Pons (tissue), 1 donor: ENCODE measurements around the gene FAM234A.
"Not testable (repeated sequence)": the region's sequence is repeated elsewhere in the genome, so short reads cannot be mapped to it uniquely, and the experiment has no call there.

Source experiments
- DNase-seq: peaks from one replicate; pipeline ENCODE4 v3.0.0-alpha.2; 2016; ENCODE audit warnings: low spot score

Gene FAM234A

DNA sequence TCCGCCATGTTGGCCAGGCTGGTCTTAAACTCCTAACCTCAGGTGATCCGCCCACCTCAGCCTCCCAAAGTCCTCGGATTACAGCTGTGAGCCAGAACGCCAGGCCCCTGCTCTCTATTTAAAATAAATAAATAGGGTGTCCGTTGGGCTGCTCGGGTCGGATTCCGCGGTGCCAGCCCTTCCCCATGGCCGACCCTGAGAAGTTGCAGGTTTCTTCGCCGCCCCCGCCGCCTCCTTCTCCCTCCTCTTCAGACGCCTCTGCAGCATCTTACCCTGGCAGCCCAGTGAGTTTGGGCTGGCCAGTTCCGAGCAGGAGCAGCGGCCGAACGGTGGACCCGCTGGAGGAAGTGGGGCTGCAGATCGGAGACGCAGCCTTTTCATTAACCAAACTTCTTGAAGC, 3.7 kb upstream of the FAM234A start:
- DNase-seq = no peak

DNA sequence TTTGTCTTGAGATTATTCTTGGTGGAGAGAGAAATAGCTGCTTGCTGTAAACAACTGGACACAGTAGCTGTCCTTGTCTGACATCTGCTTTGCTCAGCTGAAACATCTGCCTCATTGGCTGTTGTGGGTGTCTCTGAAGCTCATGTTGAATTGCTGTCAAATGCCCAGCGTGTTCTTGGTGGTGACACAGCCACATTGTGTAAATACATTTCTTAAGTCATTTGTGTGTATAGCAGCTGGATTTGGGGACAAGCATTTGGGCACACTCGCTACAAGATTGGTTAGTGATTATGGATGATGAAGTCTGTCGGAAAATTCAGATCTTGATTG, 5.3 kb downstream of the FAM234A start:
- peak; percentile 91 for DNase-seq

DNA sequence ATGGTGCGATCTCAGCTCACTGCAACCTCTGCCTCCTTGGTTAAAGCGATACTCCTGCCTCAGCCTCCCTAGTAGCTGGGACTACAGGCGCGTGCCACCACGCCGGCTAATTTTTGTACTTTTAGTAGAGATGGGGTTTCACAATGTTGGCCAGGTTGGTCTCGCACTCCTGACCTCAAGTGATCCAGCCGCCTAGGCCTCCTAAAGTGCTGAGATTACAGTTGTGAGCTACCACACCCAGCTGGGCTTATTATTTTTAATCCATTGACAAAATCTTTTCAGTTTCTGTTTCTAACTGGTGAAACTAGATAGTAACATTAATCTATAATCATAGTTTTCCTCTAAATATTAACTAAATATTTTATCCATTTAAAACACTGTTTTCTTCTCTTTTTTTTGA, 5.9 kb downstream of the FAM234A start:
- DNase-seq = no peak

DNA sequence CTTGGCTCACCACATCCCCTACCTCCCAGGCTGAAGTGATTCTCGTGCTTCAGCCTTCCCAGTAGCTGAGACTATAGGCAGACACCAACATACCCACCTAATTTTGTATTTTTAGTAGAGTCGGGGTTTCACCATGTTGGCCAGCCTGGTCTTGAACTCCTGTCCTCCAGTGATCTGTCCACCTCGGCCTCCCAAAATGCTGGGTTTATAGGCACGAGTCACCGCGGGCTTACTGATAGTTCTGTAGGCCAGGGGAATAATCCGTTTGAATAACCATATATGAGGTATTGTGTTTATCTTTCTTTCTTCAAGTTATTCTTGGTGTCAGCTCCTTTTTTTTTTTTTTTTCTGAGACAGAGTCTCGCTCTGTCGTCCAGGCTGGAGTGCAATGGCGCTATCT, 7.7 kb downstream of the FAM234A start:
- no peak for DNase-seq

DNA sequence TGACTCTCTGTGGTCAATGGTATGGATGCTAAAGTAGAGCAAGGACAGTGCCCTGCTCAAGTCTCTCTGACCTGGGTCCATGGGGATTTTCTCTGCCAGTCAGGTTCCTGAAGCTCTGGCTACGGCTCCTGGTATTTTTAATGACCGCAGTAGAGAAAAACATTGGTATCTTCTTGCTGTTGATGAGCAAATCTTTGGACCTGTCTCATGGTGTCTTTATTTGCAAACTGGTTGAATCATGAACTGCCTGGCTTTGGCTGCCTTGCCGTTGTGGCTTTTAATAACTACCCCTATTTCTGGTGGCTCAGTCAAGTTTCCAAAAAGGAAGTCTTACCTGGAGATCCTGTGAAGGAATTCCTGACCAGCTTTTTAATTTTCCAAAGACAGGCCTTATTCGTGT, 8.7 kb downstream of the FAM234A start:
- no peak for DNase-seq

DNA sequence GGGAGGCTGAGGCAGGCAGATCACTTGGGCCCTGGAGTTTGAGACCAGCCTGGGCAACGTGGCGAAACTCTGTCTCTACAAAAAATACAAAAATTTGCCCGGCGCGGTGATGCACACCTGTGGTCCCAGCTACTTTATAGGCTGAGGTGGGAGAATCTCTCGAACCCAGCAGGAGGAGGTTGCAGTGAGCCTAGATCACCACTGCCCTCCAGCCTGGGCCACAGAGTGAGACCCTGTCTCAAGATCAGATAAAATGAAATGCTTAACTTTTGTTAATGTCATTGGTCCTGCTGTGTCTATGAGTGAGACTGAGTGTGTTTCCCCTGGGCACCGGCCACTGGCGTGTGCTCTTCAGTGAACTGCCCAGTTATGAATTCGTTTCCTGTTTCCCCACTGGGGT, 10.5 kb downstream of the FAM234A start:
- DNase-seq = no peak

DNA sequence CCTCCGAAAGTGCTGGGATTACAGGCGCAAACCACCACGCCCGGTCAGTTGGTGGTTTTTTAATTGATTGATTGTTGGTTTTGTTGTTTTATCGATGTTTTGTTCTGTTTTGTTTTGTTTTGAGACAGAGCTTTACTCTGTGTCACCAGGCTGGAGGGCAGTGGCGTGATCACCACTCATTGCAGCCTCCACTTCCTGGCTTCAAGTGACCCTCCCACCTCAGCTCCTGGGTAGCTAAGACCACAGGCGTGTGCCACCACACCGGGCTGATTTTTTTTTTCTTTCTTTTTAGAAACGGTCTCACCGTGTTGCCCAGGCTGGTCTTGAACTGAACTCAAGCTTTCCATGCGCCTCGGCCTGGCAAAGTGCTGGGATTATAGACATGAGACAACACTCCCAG, 12.4 kb downstream of the FAM234A start:
- no peak for DNase-seq

DNA sequence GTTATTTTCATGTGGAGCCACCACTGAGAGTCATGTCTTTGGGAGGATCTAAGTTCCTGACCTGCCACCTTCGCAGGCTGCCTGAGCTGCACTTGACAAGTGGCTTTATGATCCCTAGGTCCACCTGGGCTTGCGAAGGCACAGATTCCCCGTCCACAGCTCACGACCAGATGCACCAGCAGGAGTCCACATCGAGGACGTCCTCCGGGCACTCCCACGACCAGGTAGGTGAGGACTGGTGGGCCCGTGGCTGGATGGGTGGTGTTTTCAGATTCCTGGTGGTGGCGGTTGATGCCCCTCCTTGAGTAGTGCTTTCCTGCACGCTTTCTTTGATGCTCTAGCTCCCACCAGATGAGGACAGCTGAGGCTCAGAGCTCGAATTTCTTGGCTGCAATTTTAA, 14.8 kb downstream of the FAM234A start:
- DNase-seq = no peak

DNA sequence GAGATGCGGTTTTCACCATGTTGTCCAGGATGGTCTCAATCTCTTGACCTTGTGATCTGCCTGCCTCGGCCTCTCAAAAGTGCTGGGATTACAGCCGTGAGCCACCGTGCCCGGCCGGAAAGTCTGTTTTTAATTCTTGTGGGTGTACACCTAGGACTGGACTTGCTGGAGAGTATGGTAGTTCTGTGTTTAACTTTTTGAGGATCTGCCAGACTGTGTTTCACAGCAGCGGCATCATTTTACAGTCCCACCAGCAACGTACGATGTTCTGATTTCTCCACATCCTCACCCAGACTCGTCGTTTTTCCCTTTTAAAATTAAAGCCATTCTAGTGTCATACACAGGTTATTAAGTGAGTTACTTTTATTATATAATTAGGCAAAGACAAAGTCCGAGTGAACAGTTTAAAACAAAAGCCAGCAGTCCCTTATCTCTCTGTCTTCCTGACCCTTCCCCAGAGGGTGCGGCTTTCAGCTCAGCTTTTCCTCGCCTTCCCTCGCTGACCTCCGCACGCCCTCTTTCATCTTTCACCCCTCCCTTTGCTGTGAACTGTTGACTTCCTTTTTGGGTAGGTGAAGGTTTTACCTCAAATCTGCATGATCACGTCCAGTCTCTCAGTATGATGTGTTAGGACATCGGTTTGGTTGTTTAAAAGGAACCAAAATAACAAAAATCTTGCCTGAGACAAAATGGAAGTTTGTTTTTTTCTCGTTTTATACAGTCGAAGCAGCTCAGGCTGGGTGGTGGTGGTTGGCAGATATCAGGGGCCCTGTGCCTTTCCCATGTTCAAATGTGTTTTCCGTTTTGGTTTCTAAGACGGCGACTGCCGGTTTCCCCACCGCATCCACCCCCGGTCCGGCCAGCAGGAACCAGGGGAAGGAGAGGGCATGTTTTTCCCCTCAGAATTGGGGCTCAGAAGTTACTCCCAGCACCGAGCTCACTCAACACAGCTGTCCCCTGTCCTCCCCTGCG, 18.0 kb downstream of the FAM234A start:
- no peak for DNase-seq

DNA sequence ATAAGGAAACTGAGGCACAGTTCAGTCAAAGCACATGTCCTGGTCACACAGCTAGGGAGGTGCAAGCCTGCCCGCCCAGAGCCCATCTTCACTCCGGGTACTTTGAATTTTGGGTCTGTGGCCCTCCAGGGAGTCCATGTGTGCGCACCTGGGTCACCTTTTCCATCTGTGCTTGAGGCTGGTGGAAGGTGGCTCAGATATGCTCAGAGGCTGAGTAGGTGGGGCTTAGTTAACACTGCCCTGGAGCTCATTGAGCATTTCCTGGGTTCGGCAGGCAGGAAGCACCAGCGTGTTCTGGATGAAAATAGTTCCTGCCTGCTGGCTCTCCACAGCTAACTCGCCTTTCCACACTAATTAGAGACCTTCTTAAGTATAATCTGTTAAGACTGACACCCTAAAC, 19.2 kb downstream of the FAM234A start:
- no peak for DNase-seq

DNA sequence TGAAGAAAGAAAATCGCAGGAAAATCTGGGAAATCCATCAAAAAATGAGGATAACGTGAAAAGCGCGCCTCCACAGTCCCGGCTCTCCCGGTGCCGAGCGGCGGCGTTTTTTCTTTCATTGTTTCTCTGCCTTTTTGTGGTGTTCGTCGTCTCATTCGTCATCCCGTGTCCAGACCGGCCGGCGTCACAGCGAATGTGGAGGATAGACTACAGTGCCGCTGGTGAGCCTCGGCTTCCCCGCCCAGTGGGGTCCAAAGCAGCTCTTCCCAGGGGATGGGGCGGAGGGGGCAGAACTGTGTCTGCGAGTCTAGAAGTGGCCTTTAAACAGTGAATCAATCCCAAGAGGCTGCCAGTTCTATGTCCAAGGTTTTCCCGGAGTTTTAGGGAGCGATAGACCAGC, 19.8 kb downstream of the FAM234A start:
- DNase-seq = no peak

DNA sequence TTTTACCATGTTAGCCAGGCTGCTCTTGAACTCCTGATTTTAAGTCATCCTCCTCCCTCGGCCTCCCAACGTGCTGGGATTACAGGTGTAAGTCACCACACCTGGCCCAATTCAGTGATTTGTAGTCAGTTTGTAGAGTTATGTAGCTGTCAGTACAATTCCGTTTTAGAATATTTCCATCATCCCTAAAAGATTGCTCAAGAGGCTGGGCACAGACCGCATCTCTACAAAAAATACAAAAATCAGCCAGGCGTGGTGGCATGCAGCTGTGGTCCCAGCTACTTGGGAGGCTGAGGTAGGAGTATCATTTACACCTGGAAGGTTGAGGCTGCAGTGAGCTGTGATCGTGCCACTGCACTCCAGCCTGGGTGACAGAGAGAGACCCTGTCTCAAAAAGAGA, 20.6 kb downstream of the FAM234A start:
- no peak for DNase-seq

DNA sequence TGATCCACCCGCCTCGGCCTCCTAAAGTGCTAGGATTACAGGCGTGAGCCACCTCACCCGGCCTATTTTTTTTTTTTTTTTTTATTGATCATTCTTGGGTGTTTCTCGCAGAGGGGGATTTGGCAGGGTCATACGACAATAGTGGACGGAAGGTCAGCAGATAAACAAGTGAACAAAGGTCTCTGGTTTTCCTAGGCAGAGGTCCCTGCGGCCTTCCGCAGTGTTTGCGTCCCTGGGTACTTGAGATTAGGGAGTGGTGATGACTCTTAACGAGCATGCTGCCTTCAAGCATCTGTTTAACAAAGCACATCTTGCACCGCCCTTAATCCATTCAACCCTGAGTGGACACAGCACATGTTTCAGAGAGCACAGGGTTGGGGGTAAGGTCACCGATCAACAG, 23.5 kb downstream of the FAM234A start:
- DNase-seq = not testable (repeated sequence)

DNA sequence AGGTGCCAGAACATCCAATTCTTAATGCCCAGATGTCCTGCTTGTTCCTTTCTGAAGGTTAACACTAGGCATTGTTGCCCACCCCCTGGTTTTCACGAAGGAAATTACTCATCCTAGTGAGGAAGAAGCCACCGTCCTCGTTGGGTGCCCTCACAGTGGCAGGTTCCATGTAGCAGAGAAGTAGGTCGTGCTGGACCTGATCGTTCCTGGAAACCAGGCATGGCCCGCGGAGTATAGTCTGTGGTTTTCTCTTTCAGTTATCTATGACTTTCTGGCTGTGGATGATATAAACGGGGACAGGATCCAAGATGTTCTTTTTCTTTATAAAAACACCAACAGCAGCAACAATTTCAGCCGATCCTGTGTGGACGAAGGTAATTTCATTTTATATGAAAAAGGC, 24.6 kb downstream of the FAM234A start:
- no peak for DNase-seq

DNA sequence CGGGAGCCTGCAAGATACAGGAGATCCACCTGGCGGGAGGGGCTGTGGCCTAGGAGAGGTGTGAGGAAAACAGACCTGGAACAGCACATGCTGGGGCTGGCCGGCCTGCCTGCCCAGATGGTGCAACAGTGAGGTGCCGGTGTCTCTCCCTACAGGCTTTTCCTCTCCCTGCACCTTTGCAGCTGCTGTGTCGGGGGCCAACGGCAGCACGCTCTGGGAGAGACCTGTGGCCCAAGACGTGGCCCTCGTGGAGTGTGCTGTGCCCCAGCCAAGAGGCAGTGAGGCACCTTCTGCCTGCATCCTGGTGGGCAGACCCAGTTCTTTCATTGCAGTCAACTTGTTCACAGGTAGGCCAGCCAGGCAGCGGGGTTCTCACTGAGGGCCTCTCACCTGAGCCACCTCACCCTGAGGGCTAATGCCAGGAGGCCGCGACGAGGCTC, 25.2 kb downstream of the FAM234A start:
- DNase-seq = no peak

DNA sequence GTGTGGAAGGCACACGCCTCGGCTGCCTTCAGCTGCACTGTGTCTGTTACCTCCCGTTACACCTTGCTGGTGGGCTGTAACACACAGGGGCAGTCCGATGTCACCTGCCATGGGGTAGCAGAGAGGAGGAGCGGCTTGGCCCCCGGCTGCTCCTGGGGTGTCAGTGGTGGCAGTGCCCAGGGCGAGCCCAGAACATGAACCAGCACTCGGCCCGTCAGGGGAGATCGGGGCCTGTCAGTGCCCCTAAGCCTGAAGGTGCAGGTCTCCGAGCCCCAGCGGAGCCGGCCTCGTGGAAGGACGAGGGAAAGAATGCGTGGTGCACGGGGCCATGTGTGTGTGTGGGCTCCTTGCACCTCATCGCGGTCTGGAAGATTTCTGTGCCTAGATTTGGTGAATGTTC, 25.7 kb downstream of the FAM234A start:
- DNase-seq = no peak

DNA sequence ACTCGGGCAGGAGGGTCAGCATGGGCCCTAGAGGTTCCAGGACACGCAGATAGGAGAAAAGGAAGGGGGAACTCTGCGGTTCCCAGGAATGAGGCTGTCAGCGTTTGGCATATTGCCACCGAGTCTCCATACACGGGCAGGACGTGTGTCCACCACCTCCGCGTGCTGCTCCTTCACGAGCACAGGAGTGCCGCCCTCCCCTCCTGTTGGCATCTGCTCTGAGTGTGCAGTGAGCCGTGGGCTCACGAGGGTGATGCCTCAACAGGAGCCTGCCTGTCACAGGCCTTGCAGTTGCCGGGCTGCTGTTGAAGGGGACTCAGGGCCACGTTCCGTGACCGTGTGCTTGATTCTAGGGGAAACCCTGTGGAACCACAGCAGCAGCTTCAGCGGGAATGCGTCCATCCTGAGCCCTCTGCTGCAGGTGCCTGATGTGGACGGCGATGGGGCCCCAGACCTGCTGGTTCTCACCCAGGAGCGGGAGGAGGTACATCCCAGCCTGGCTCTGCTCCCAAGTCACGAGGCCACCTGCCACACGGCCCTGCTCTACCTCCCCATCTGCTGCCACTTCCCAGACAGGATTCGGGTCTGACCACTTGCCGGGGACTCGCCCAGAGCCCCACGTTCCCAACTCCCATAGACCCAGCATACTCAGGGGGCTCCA, 26.5 kb downstream of the FAM234A start:
- DNase-seq = no peak

DNA sequence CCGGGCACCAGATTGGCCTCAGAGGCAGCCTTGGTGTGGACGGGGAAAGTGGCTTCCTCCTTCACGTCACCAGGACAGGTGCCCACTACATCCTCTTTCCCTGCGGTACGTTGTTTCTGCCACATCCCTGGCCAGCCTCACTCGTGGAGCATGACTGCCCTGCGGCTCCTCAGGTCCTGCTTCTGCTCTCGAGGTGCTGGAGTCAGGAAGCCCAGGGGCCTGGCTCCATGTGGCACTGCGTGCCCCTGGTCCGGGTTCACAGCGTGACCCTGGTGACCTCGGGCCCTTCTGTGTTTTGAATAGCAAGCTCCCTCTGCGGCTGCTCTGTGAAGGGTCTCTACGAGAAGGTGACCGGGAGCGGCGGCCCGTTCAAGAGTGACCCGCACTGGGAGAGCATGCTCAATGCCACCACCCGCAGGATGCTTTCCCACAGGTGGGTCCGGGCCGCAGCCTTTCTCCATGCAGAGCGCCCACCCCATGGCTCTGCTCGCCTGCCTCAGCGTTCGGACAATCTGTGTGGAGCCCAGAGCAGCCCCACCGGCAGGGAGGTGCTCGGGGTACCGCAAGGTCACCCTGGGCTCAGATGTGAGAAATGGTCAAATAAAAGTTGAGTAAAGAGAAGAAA, 27.6 kb downstream of the FAM234A start:
- no peak for DNase-seq

DNA sequence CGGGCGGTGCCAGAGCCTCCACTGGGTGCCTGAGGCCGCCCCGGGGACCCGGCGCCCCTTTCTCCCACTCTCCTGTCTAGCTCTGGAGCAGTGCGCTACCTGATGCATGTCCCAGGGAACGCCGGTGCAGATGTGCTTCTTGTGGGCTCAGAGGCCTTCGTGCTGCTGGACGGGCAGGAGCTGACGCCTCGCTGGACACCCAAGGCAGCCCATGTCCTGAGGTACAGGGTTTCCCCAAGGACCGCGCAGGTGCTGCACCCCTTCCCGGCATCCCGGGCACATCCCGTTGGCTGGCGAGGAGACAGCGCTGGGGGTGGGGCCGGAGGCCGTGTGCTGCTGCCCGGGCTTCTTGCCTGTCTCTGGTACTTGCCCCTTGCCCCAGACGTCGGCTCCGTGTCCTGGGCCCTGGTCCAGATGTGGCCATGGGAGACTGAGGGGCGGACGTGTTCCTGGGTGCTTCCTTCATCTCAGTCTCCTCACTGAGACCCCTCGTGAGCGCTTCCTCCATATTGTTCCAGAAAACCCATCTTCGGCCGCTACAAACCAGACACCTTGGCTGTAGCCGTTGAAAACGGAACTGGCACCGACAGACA, 28.7 kb downstream of the FAM234A start:
- DNase-seq = no peak

DNA sequence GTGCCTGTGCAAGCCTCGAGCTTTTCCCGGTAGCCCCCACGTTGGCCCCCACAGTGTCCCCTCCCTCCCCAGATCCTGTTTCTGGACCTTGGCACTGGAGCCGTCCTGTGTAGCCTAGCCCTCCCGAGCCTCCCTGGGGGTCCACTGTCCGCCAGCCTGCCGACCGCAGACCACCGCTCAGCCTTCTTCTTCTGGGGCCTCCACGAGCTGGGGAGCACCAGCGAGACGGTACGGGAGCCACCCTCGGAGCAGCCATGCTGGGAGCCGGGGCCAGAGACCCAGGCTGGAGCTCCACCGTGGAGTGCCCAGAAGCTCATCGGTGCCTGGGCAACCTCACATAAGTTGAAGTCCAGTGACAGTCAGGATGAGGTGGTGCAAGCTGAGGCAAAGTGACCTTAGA, 29.3 kb downstream of the FAM234A start:
- no peak for DNase-seq

DNA sequence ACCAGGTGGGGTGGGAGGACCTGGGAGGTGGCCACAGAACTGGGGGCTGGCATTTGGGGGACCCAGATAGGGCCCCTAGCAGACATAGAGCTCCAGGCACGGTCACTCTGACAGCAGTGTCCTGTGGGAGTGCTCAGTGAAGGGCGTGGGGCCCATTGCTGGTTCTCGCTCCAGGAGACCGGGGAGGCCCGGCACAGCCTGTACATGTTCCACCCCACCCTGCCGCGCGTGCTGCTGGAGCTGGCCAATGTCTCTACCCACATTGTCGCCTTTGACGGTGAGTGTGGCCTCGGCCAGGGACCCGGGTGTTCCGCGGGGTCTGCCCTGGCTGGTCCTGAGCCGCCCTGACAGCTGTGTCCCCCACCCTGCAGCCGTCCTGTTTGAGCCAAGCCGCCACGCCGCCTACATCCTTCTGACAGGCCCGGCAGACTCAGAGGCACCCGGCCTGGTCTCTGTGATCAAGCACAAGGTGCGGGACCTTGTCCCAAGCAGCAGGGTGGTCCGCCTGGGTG, 29.9 kb downstream of the FAM234A start:
- no peak for DNase-seq

DNA sequence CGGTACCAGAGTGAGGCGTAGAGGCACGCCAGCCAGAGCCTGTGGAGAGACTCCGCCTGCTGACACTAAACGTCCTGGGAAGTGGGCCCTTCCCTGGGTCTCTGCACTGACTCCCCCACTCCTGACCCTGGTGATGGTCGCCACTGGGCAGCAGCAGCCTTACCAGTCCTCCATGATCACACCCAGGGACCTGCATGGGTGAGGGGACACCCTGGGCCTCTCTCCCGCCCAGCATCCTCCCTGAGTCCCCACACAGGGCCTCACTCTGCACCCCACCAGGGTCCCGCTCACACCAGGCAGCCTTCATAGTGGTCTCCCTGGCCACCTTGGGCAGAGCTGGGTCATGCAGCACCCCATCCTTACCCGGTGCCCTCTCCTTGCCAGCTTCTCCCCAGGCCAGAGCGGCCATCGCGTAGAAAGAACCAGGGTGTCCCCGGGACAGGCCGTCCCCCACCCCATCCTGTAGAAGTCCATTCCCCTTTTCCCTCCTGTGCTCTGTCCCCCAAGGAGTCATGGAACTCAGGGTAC, 30.4 kb downstream of the FAM234A start:
- DNase-seq = no peak
